HG02943 (cell line): ENCODE measurements around the gene TCFL5.
"Not testable (repeated sequence)": the region's sequence is repeated elsewhere in the genome, so short reads cannot be mapped to it uniquely, and the experiment has no call there.

ENCODE experiments used
- ATAC-seq: cut with Tn5 transposase; IDR thresholded peaks from one replicate; pipeline ENCODE4 v1.9.1; 2021; ENCODE audit warnings: mild to moderate bottlenecking, low read depth, moderate library complexity; ENCODE audit not compliant: unreplicated experiment

Gene TCFL5

DNA sequence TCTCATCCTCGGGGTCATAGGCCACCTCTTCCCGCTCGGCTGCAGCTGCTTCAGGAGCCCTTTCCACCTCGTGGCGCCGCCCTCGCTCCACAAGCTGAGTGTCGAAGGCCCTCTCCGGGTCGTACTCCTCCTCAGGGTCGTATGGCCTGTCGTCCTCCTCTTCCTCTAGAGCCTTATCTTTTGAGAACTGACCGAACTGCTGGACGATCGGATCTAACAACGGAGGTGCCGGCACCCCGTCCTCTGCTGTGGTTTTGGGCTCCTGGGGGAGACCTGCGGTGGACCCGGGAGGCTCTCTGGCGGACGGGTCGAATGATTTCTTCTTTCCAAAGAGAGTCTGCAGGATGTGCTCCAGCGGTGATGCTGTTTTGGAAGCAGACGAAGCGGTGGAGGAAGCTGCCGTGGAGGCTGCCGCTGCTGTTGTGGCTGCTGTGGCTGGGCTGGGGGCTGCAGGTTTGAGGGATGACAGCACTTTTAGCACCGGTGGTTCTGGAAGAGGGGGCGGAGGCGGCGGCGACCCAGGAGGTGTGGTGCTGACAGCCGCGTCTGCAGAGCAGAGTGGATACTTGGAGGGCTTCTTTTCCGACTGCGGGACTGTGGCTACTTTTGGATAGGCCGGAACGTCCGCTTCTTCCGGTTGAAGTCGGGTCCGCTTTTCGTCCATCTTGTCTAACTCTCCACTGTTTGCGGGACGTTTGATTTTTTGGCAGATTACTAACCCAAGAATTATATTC, 20.2 kb upstream of the TCFL5 start:
- ATAC-seq, result no peak

GRCh38 chr20:62880935-62881661, 19.5 kb upstream of the TCFL5 start:
- ATAC-seq, result no peak

DNA sequence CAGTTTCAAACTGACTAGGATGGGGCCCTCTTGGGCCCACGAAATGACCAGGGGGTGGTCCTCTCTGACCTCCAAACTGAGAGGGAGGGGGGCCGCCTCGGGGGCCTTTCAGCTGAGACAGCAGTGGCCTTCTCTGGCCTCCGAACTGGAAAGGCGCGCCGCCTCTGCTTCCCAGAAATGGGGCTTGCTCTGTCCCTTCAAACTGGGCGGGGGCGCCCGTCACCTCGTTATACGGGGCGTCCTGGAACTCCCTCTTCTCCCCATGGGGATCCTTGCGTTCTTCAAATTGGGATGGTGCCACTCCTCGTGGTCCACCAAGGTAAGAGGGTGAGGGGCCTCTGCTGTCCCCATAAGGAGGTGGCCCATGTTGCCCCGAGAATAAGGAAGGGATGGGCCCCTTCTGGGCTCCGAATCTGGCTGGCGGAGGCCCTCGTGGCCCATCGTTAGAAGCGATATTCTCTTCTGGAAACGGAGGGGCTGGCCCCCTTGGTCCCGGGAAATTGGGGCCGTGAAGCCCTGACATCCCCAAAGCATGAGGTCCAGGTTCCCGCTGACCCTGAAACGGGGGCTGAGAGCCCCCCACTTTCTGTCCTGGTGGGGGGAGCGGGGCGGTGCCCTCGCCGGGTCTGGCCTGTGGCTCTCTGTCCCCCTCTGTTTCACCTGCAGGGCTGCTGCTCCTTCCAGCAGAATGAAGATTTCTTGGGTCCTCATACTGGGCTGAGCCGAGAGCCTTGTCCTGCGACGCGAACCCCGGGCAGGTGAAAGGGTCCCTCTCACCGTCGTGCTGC, 18.7 kb upstream of the TCFL5 start:
- ATAC-seq, result no peak

DNA sequence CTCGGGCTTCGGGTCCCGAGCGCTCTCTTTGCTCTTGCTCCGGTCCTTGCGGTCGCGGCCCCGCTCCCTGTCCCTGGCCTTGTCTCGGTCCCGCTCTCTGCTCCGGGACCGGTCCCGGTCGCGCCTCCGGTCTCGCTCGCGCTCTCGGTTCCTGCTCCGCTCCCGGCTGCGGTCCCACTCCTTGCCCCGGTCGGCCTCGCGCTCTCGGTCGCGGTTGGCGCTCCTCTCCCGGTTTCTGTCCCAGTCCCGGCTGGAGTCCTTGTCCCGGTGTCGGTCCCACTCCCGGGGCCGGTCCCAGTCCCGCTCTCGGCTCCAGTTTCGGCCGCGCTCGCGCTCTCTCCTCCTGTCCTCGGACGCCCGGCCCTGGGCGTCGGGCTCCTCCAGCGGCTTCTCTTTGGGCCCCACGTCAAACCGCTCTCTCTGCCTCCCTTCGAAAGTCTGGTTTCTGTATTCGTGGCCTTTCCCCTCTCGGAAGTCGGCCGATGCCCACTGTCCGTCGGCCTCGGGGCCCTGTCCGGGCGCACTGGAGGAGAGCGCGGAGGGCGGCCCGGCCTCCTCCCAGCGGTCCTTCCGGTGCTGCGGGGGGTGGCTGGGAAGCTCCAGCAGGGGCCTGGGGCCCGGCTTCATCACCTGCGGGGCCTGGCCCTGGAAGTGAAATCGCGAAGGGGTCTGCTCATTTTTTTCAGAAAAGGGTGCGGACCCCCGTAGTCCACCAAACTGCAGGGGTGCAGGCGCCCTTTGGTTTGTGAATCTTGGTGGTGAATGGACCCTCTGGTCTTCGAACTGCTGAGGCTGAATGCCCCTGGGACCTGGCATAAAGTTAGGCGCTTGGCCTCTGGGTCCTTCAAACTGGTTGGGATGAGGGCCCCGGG, 17.9 kb upstream of the TCFL5 start:
- no peak for ATAC-seq

- ATAC-seq, result no peak
Measured at GRCh38 chr20:62878244-62879038, 16.8 kb upstream of the TCFL5 start.

- ATAC-seq, result no peak
Measured at GRCh38 chr20:62876902-62877816, 15.5 kb upstream of the TCFL5 start.

- ATAC-seq, result no peak
Measured at GRCh38 chr20:62876501-62876901, 14.9 kb upstream of the TCFL5 start.

- no peak for ATAC-seq
Measured at GRCh38 chr20:62875419-62876361, 14.1 kb upstream of the TCFL5 start.

- no peak for ATAC-seq
Measured at GRCh38 chr20:62874964-62875344, 13.3 kb upstream of the TCFL5 start.

GRCh38 chr20:62873681-62874031, 12.0 kb upstream of the TCFL5 start:
- not testable (repeated sequence) for ATAC-seq

GRCh38 chr20:62873280-62873679, 11.7 kb upstream of the TCFL5 start:
- no peak for ATAC-seq

DNA sequence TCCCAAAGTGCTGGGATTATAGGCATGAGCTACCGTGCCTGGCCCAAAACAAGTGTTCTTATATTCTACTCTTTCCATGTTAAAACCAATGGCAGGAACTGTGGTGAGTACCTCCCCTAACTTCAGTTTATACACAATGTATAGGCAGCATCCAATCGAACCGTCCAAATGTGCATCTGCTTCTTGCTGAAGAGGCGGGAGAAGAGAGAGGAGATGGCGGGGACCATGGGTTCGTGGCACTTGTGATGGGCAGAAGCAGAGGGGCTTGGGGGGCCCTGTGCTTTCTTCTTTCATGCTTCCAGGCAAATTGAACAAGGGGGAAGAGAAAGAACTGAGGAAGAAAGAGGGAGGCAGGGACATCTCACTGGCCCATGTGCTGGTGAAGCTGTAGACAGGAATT, 11.2 kb upstream of the TCFL5 start:
- no peak for ATAC-seq

DNA sequence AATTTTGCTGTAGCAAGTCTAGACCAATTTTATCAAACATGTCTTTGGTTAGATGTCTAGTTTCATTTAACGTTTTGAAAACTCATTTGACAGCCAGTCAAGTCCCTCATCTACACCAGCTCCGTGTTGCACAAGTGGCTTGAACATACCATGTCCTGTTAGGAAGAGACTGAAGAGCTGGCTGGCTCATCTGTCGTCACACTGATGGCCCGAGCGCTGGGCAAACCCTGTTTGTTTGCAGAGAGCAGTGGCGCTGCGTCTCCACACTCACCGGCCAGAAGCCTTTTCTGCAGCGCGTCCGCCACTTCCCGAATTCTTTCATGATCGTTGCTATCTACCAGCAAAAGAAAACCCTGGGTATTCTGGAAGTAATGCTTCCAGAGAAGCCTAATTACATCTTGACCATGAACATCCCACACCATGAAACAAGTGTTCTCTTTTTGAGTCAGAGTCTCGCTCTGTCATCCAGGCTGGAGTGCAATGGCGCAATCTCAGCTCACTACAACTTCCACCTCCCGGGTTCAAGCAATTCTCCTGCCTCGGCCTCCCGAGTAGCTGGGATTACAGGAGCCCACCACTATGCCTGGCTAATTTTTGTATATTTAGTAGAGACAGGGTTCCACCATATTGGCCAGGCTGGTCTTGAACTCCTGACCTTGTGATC, 10.7 kb upstream of the TCFL5 start:
- no peak for ATAC-seq

GRCh38 chr20:62864207-62864606, 2.6 kb upstream of the TCFL5 start:
- no peak for ATAC-seq

GRCh38 chr20:62860924-62861691, 514 bp downstream of the TCFL5 start:
- ATAC-seq, result peak; percentile 39

- no peak for ATAC-seq
Measured at GRCh38 chr20:62860391-62860923, 1.2 kb downstream of the TCFL5 start.
